Neutrophil (primary cell): ENCODE data around the gene SLC22A14.

Experiments used
- H3K27ac ChIP-seq: fragments of 200-600 bp; sonication (generic); 2 replicates; pipeline ENCODE4 v1.5.1; 2016; ENCODE audit warnings: mild to moderate bottlenecking, moderate library complexity
- H3K27me3 ChIP-seq: fragments of 200-600 bp; sonication (generic); 2 replicates; pipeline ENCODE4 v1.6.0; 2016; ENCODE audit warnings: mild to moderate bottlenecking
- H3K36me3 ChIP-seq: fragments of 200-600 bp; sonication (generic); 2 replicates; pipeline ENCODE4 v1.5.1; 2017
- H3K4me1 ChIP-seq, 2 experiments: fragments of 200-600 bp in 1 of 2; sonication (generic) in 1 of 2; 1 replicate in 1 of 2; 2 replicates in 1 of 2; pipeline versions ENCODE4 v1.5.1 to v1.6.1; 2013 to 2016; ENCODE audit warnings: low read depth in 1 of 2, low read length in 1 of 2, mild to moderate bottlenecking in 1 of 2, moderate library complexity in 1 of 2; ENCODE audit not compliant: control insufficient read depth in 1 of 2, insufficient read depth in 1 of 2
- H3K4me3 ChIP-seq, 2 experiments: fragments of 200-600 bp in 1 of 2; sonication (generic) in 1 of 2; 1 replicate in 1 of 2; 2 replicates in 1 of 2; pipeline ENCODE4 v1.5.1; 2013 to 2016; ENCODE audit warnings: low read depth in 1 of 2, low read length in 1 of 2, mild to moderate bottlenecking in 1 of 2, moderate library complexity in 1 of 2
- H3K9me3 ChIP-seq: fragments of 200-600 bp; sonication (generic); 2 replicates; pipeline ENCODE4 v1.5.1; 2016
- CTCF ChIP-seq: fragments of 200-600 bp; sonication (generic); IDR thresholded peaks from 2 replicates; pipeline ENCODE4 v1.5.1; 2016; ENCODE audit warnings: antibody characterized with exemption

The SLC22A14 gene

GRCh38 chr3:38270606-38271005, 11.5 kb upstream of the SLC22A14 start:
- TF ChIP-seq CTCF, result no peak
- Histone ChIP-seq H3K27ac (no peak overlapping the region), H3K9me3 (no peaks in the 10 kb centered on the region), H3K27me3 (no peaks in the 10 kb centered on the region), H3K4me1 (peaks cover 28% of the 10 kb centered on the region in 2 experiments), H3K4me3 (no peak overlapping the region), H3K36me3 (no peaks in the 10 kb centered on the region)

GRCh38 chr3:38271553-38271952, 10.5 kb upstream of the SLC22A14 start:
- no peak overlapping the region for H3K27ac ChIP-seq
- H3K27me3 ChIP-seq, result no peaks in the 10 kb centered on the region
- H3K36me3 ChIP-seq, result no peaks in the 10 kb centered on the region
- no peak overlapping the region for H3K4me3 ChIP-seq
- H3K9me3 ChIP-seq, result no peaks in the 10 kb centered on the region
- H3K4me1 ChIP-seq, result peaks cover 28% of the 10 kb centered on the region in 2 experiments
- no peak for TF ChIP-seq CTCF

GRCh38 chr3:38274864-38275649, 7.0 kb upstream of the SLC22A14 start:
- TF ChIP-seq CTCF, result no peak
- Histone ChIP-seq H3K9me3 (no peaks in the 10 kb centered on the region), H3K27ac (no peak overlapping the region), H3K4me1 (peaks cover 22 to 24% of the 10 kb centered on the region in 2 experiments), H3K27me3 (no peaks in the 10 kb centered on the region), H3K4me3 (no peak overlapping the region), H3K36me3 (no peaks in the 10 kb centered on the region)

- H3K36me3 ChIP-seq, result no peaks in the 10 kb centered on the region
- H3K9me3 ChIP-seq, result no peaks in the 10 kb centered on the region
- no peak overlapping the region for H3K4me3 ChIP-seq
- no peak for TF ChIP-seq CTCF
- no peaks in the 10 kb centered on the region for H3K27me3 ChIP-seq
- H3K4me1 ChIP-seq, result peaks cover 28 to 30% of the 10 kb centered on the region in 2 experiments
- no peak overlapping the region for H3K27ac ChIP-seq
These were observed 6.4 kb upstream of the SLC22A14 start for GRCh38 chr3:38275658-38276057.

GRCh38 chr3:38276081-38276916, 5.8 kb upstream of the SLC22A14 start:
- H3K27me3 ChIP-seq, result no peaks in the 10 kb centered on the region

More at GRCh38 chr3:38276081-38276916, 5.8 kb upstream of the SLC22A14 start:
- Histone ChIP-seq H3K4me1 (peaks cover 34 to 36% of the 10 kb centered on the region in 2 experiments), H3K4me3 (no peak overlapping the region), H3K36me3 (no peaks in the 10 kb centered on the region), H3K27ac (no peak overlapping the region), H3K9me3 (no peaks in the 10 kb centered on the region)
- TF ChIP-seq CTCF, result no peak
